Activated naive CD8-positive, alpha-beta T cell treated with anti-CD3 and anti-CD28 coated beads, Interleukin-2, amount 50 U/mL, for 24 hours (primary cell): ENCODE data around the gene DUSP28.

Experiments used
- ATAC-seq: fragments of 150-1000 bp; cut with Tn5 transposase; one replicate; pipeline ENCODE4 v1.10.0; 2021
- DNase-seq: peaks from one replicate; pipeline ENCODE4 v3.0.0; 2021
- H3K27ac Mint-ChIP-seq: one replicate; pipeline ENCODE4 v1.8.0; 2021; ENCODE audit warnings: mild to moderate bottlenecking, mixed read lengths
- H3K27me3 Mint-ChIP-seq: one replicate; pipeline ENCODE4 v1.8.0; 2021; ENCODE audit warnings: mixed read lengths
- H3K36me3 Mint-ChIP-seq: one replicate; pipeline ENCODE4 v1.8.0; 2021; ENCODE audit warnings: low read depth, mixed read lengths
- H3K4me1 Mint-ChIP-seq: one replicate; pipeline ENCODE4 v1.8.0; 2021; ENCODE audit warnings: mixed read lengths
- H3K4me3 Mint-ChIP-seq: one replicate; pipeline ENCODE4 v1.8.0; 2021; ENCODE audit warnings: mild to moderate bottlenecking, moderate library complexity, mixed read lengths
- H3K9me3 Mint-ChIP-seq: one replicate; pipeline ENCODE4 v1.8.0; 2021; ENCODE audit warnings: mixed read lengths

Gene DUSP28

DNA sequence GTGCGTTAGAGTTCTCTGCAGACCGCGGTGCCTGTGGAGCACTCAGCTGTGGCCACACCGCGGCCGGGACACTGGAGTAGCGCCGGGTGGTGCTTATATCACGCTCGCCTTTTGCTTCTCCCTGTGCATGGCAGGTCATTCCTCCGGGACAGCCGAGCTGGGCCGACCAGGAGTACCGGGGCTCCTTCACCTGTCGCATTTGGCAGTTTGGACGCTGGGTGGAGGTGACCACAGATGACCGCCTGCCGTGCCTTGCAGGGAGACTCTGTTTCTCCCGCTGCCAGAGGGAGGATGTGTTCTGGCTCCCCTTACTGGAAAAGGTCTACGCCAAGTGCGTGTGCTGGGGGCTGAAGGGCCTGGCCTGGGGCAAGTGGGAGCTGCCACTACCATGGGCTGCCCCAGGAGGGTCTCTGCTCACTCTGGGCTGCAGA, 30.5 kb downstream of the DUSP28 start:
- H3K27ac Mint-ChIP-seq, result no peak overlapping the region
- DNase-seq (no peak), ATAC-seq (no peak)
- H3K9me3 Mint-ChIP-seq, result no peaks in the 10 kb centered on the region
- peaks cover 8% of the 10 kb centered on the region for H3K36me3 Mint-ChIP-seq
- peaks cover 24% of the 10 kb centered on the region for H3K4me1 Mint-ChIP-seq
- no peaks in the 10 kb centered on the region for H3K27me3 Mint-ChIP-seq
- H3K4me3 Mint-ChIP-seq, result no peak overlapping the region

DNA sequence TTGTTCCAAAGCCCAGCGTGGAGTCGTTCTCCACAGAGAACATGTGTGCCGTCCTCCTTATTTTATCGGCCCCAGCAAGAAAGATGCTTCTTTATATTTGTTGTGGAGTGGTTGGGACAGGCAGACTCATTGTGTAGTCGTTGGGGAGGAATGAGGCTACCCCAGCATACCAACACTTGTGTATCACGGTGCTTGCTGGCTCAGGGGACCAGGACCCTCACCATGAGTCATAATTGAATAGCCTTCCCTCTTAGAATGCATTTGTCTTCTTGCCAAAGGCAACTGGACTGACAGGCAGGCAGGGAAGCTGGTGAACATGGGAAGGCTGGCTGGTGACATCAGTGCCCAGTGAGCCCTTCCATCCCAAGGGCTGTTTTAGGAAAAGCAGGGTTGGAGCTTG, 31.1 kb downstream of the DUSP28 start:
- DNase-seq, result no peak
- peaks cover 24% of the 10 kb centered on the region for H3K4me1 Mint-ChIP-seq
- no peaks in the 10 kb centered on the region for H3K9me3 Mint-ChIP-seq
- H3K27me3 Mint-ChIP-seq, result no peaks in the 10 kb centered on the region
- ATAC-seq, result no peak
- peaks cover 8% of the 10 kb centered on the region for H3K36me3 Mint-ChIP-seq
- H3K27ac Mint-ChIP-seq, result no peak overlapping the region
- H3K4me3 Mint-ChIP-seq, result no peak overlapping the region

DNA sequence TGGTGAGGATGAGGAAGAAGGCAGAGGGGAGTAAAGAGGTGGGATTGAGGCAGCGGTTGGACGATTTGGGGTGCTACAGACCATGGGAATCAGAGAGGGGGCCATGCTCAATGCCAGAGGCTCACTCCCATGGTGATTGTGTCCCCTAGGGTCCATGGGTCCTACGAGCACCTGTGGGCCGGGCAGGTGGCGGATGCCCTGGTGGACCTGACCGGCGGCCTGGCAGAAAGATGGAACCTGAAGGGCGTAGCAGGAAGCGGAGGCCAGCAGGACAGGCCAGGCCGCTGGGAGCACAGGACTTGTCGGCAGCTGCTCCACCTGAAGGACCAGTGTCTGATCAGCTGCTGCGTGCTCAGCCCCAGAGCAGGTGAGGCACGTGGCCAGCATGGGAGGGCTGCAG, 31.6 kb downstream of the DUSP28 start:
- ATAC-seq, result no peak
- Mint-ChIP-seq H3K27ac (no peak overlapping the region), H3K27me3 (no peaks in the 10 kb centered on the region)

DNA sequence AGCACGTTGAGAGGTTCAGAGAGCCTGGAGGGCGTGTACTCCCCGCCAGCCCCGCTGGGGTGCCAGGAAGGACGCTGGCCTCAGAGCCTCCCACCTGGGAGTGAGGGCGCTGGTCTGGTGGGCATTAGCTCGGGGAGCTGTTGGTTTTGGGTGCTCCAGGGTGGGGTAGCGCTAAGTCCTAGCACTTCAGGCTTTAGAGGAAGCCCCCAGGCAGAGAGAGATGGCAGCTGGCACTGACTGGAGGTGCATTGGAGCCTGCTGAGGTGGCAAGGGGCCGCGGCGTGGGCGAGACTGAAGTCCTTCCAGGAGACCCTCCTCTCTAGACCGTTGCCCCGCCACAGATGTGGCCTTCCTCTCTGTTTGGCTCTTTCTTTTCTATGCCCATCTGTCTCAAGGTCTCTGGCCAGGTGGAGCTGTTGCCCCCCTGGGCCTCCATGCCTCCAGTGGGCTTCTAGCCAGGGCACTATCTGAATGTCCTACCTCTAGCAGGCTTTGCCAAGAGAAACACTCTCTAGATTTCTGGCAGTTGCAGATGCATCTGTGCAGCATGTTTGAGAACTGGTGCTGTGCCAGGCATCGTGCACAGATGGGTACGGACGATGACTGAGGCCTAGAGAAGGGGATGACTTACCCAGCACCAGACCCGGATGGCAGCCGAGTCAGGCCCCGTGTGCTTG, 33.0 kb downstream of the DUSP28 start:
- Mint-ChIP-seq H3K36me3 (peaks cover 8% of the 10 kb centered on the region), H3K9me3 (no peaks in the 10 kb centered on the region), H3K27ac (no peak overlapping the region), H3K4me1 (peaks cover 12% of the 10 kb centered on the region), H3K27me3 (no peaks in the 10 kb centered on the region), H3K4me3 (no peak overlapping the region)
- DNase-seq (no peak), ATAC-seq (no peak)

More for the DNA sequence above, 31.6 kb downstream of the DUSP28 start:
- H3K4me3 Mint-ChIP-seq, result no peak overlapping the region
- DNase-seq, result no peak
- H3K4me1 Mint-ChIP-seq, result peaks cover 24% of the 10 kb centered on the region
- H3K36me3 Mint-ChIP-seq, result peaks cover 8% of the 10 kb centered on the region
- H3K9me3 Mint-ChIP-seq, result no peaks in the 10 kb centered on the region

DNA sequence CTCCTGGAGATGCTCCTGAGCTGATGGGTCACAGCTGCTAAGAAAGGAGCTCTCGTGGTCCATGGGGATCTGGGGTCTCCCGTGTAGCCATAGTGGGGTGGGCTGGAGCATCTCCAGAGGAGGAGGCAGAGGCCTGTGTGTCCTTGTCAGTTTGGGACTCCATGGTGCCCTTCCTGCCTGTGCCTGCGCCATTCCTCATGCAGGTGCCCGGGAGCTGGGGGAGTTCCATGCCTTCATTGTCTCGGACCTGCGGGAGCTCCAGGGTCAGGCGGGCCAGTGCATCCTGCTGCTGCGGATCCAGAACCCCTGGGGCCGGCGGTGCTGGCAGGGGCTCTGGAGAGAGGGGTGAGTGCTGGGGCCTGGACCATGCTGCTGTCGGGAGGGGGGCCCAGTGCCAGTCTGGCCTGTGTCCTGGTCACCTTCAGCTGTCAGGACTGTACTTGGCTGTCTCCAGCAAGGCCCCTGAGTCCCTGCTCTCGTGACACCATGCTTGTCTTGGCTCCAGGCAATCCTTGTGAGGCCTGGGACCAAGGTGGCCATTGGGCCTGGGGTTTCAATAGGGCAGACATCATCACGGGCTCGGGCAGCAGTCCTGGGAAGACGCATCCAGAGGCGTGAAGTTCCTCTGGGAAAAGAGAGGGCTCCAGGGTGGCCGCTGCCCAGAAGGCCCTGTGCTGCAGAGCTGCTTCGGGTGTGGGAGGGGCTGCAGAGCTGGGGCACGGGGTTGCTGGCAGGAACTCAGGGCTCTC, 33.7 kb downstream of the DUSP28 start:
- no peak overlapping the region for H3K27ac Mint-ChIP-seq
- no peak for DNase-seq
- ATAC-seq, result no peak
- no peak overlapping the region for H3K4me3 Mint-ChIP-seq
- no peaks in the 10 kb centered on the region for H3K27me3 Mint-ChIP-seq
- H3K9me3 Mint-ChIP-seq, result no peaks in the 10 kb centered on the region
- H3K36me3 Mint-ChIP-seq, result peaks cover 9% of the 10 kb centered on the region
- H3K4me1 Mint-ChIP-seq, result peaks cover 5% of the 10 kb centered on the region

DNA sequence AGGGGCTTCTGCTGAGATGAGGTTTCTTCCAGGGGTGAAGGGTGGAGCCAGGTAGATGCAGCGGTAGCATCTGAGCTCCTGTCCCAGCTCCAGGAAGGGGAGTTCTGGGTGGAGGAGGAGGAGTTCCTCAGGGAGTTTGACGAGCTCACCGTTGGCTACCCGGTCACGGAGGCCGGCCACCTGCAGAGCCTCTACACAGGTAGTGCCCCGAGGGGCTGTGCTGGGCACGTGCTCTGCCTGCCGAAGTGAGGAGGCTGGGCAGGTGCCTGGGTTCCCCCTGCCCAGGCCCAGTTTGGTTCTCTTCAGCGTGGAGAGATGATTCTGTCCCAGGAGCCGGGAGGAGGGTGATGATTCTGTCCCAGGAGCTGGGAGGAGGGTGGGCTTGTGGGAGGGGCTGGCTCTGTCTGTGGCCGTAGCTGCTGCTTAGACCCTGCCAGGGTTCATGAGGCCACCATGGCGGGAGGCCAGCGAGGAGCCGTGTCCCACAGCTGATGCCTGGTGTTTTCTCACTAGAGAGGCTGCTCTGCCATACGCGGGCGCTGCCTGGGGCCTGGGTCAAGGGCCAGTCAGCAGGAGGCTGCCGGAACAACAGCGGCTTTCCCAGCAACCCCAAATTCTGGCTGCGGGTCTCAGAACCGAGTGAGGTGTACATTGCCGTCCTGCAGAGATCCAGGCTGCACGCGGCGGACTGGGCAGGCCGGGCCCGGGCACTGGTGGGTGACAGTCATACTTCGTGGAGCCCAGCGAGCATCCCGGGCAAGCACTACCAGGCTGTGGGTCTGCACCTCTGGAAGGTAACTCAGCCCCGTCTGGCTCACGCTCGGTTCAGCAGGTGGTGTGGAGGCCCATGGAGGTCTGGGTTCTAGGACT, 34.6 kb downstream of the DUSP28 start:
- H3K27me3 Mint-ChIP-seq, result no peaks in the 10 kb centered on the region
- no peak overlapping the region for H3K27ac Mint-ChIP-seq
- H3K9me3 Mint-ChIP-seq, result no peaks in the 10 kb centered on the region
- ATAC-seq (no peak), DNase-seq (no peak)
- peaks cover under 1% of the 10 kb centered on the region for H3K4me1 Mint-ChIP-seq
- peaks cover 10% of the 10 kb centered on the region for H3K36me3 Mint-ChIP-seq
- no peak overlapping the region for H3K4me3 Mint-ChIP-seq

DNA sequence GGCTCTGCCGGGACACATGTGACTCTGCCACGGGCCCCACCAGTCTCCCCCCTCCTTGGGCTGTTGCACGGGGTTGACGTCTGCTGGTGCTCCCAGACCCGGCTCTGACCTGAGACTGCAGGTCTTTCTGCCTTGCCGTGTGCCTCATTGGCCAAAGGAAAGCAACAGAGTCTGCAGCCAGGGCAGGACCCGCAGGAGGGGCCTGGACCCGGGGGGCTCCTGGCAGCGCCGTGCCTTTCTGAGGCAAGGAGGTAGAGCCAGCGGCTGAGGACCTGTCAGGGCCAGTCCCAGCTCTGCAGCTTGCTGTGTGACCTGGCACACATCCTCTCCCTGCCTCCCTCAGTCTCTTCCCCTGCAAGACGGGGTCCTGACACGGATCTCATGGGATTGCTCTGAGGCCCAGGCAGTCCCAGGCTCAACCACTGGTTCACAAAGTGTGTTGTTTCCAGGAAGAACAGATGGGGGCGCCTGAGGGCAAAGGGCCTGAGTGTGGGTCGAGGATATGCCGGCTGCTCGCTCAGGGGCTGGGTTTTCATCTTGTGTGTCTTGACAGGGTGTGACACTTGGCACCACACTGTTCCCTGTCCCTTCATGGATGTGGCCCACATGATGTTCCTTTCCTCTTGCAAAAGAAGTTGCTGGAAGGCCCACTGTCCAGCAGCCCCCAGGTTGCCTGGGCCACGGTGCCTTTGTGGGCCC, 35.4 kb downstream of the DUSP28 start:
- ATAC-seq (no peak), DNase-seq (peak; percentile 50)
- Mint-ChIP-seq H3K27me3 (no peaks in the 10 kb centered on the region), H3K9me3 (no peaks in the 10 kb centered on the region), H3K27ac (no peak overlapping the region), H3K4me1 (no peaks in the 10 kb centered on the region), H3K4me3 (no peak overlapping the region), H3K36me3 (peaks cover 10% of the 10 kb centered on the region)

DNA sequence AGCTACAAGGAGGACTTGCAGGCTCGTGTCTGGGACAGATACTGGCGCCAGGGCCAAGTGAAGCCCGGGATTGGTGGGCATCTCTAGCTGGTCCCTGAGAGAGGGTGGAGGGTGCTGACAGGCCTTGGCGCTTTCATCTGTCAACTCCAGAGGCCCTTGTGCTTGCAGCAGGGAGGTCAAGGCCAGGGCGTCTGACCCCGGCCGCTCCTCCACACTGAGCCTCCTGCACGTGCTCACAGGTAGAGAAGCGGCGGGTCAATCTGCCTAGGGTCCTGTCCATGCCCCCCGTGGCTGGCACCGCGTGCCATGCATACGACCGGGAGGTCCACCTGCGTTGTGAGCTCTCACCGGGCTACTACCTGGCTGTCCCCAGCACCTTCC, 35.9 kb downstream of the DUSP28 start:
- Mint-ChIP-seq H3K9me3 (no peaks in the 10 kb centered on the region), H3K4me3 (no peak overlapping the region), H3K27me3 (no peaks in the 10 kb centered on the region), H3K36me3 (peaks cover 10% of the 10 kb centered on the region), H3K4me1 (no peaks in the 10 kb centered on the region), H3K27ac (no peak overlapping the region)
- no peak for ATAC-seq
- no peak for DNase-seq

DNA sequence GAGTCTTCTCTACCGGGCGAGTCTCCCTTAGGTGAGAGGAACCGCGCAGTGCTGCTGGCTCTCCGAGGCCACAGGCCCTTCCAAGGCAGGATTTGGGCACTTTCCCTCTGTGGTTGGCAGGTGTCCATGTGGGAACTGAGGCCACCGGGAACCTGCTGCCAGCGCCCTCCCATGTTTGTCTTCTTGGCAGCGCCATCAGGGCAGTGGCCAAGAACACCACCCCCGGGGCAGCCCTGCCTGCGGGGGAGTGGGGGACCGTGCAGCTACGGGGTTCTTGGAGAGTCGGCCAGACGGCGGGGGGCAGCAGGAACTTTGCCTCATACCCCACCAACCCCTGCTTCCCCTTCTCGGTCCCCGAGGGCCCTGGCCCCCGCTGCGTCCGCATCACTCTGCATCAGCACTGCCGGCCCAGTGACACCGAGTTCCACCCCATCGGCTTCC, 36.4 kb downstream of the DUSP28 start:
- Mint-ChIP-seq H3K27ac (no peak overlapping the region), H3K4me3 (no peak overlapping the region), H3K36me3 (peaks cover 8% of the 10 kb centered on the region), H3K9me3 (no peaks in the 10 kb centered on the region), H3K4me1 (no peaks in the 10 kb centered on the region), H3K27me3 (no peaks in the 10 kb centered on the region)
- ATAC-seq (no peak), DNase-seq (no peak)

DNA sequence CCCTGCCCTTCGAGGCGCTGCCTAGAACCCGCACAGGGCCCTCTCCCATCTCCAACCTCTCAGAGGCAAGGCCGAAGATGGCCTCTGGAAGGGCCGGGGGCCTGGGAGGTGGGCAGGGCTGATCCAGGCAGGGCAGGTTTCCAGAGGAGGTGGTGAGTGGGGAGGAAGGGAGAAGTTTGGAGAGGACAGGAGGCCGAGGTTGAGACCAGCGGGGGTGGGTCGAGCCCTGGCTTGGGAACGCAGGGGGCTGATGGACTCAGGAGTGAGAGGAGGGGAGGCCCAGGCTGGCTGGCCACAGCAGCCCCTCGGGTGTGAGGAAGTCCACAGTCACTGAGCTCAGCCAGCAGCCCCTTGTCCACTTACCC, 36.9 kb downstream of the DUSP28 start:
- Mint-ChIP-seq H3K36me3 (peaks cover 5% of the 10 kb centered on the region), H3K4me3 (no peak overlapping the region), H3K27me3 (no peaks in the 10 kb centered on the region), H3K27ac (no peak overlapping the region), H3K4me1 (no peaks in the 10 kb centered on the region), H3K9me3 (no peaks in the 10 kb centered on the region)
- ATAC-seq, result no peak
- no peak for DNase-seq

DNA sequence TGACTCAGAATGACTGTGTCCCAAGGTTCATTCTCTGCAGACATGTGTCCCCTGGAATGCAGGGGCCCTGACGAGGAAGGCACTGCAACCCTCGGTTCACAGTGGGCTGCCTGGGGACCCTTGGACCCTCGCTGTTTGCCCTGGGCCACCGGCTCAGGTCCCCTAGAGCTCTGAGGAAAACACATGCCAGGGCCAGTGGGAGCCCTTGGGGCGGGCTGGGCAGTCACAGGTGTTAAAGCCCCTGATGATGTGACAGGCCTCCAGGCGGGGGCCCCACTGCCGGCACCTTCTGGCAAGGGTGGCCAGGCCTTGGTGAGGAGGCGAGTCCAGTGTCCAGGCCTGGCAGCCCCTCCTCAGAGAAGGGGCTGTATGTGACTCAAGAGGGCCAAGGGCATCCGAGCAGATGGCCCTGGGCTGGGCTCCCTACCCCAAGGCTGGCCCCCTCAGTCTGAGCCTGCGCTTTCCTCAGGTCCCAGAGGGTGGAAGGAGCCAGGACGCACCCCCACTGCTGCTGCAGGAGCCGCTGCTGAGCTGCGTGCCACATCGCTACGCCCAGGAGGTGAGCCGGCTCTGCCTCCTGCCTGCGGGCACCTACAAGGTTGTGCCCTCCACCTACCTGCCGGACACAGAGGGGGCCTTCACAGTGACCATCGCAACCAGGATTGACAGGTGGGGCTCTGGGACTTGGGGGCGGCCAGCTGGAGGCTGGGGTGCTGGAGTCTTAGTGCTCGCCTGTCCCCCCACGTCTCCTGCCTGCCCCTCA, 37.4 kb downstream of the DUSP28 start:
- ATAC-seq, result no peak
- no peak for DNase-seq
- Mint-ChIP-seq H3K9me3 (no peaks in the 10 kb centered on the region), H3K36me3 (peaks cover 4% of the 10 kb centered on the region), H3K4me1 (no peaks in the 10 kb centered on the region), H3K27ac (no peak overlapping the region), H3K27me3 (no peaks in the 10 kb centered on the region), H3K4me3 (no peak overlapping the region)

DNA sequence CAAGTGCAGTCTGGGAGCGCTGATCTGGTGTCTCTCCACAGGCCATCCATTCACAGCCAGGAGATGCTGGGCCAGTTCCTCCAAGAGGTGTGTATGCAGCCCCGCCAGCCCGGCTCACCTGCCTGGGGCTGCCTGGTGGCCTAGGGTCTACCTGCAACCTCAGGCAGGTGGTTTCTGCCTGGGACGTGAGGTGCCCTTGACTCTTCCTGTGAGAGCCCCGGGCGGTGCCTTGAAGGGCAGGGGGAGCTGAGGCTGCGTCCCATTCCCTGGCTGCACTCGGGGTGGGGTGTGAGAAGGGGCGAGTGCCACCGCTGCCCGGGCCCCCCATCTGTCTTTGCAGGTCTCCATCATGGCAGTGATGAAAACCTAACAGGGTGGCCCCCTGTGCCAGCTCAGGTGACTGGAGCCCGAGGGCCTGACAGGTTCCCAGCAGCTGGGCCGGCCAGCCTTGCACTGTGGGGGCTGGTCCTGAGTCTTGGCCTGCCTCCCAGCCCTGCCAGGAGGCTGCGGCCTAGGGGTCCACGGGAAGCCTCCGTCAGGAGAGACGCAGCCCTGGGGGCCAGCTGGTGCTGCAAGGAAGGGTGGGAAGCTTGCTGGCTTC, 38.3 kb downstream of the DUSP28 start:
- no peak overlapping the region for H3K27ac Mint-ChIP-seq
- H3K9me3 Mint-ChIP-seq, result no peaks in the 10 kb centered on the region
- DNase-seq, result no peak
- ATAC-seq, result no peak
- H3K4me3 Mint-ChIP-seq, result no peak overlapping the region
- no peaks in the 10 kb centered on the region for H3K27me3 Mint-ChIP-seq
- peaks cover 2% of the 10 kb centered on the region for H3K36me3 Mint-ChIP-seq
- no peaks in the 10 kb centered on the region for H3K4me1 Mint-ChIP-seq

DNA sequence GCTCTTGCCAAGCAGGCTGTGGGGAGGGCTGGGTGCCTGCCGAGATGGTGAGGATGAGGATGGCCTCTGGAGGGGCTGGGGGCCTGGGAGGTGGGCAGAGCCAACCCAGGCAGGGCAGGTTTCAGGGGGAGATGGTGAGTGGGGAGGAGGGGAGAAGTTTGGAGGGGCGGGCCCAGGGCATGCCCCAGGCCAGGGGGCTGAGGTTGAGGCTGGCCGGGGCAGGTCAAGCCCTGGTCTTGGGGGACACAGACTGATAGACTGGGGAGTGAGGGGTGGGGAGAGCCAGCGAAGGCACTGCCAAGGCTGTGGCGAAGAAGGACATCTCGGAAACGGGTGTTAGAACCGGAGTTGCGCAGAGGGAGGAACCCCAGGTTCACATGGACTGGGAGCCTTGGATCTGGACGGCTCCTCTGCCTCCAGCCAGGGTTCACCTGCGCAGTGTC, 39.0 kb downstream of the DUSP28 start:
- no peaks in the 10 kb centered on the region for H3K4me1 Mint-ChIP-seq
- no peaks in the 10 kb centered on the region for H3K9me3 Mint-ChIP-seq
- H3K4me3 Mint-ChIP-seq, result no peak overlapping the region
- H3K27me3 Mint-ChIP-seq, result no peaks in the 10 kb centered on the region
- DNase-seq (no peak), ATAC-seq (no peak)
- no peak overlapping the region for H3K27ac Mint-ChIP-seq
- peaks cover 2% of the 10 kb centered on the region for H3K36me3 Mint-ChIP-seq
